NB4 (cell line): ENCODE measurements around the gene ZNF326.

Experiments used
- MAX ChIP-seq: IDR thresholded peaks from 2 replicates; pipeline ENCODE4 v1.6.1; 2011; ENCODE audit warnings: low read depth, low read length
- POLR2A ChIP-seq: IDR thresholded peaks from 2 replicates; pipeline ENCODE4 v1.6.1; 2011; ENCODE audit warnings: mild to moderate bottlenecking; ENCODE audit not compliant: insufficient read length; ENCODE audit errors: extremely low read depth

GRCh38 chr1:89974696-89975470 is 20.0 kb upstream of the ZNF326 start:
- TF ChIP-seq POLR2A (no peak), MAX (no peak)
